ENCODE results near the gene GFOD1.

- TF ChIP-seq POLR2A (IDR thresholded peaks at IDR 0.05; ENCODE audit: low read depth, low read length) (no peak), POLR2AphosphoS5 (IDR thresholded peaks at IDR 0.05; ENCODE audit: low read depth, low read length) (no peak)
These were observed 35.3 kb upstream of the GFOD1 start for GRCh38 chr6:13522656-13523055.

Data from GM12892 (cell line).